Dermis microvascular lymphatic vessel endothelial cell (primary cell): Measurements from ENCODE around the gene EIF4B. TPM values are rescaled to one million over a fixed set of nuclear protein-coding genes. Genes with fewer than 3 reads are reported as not detected.

Experiments
- DNase-seq, 2 donors: peaks; one replicate each; pipeline versions ENCODE4 v3.0.0 to v3.0.0-alpha.2; 2010; ENCODE audit warnings: low read depth in 2 of 2
- total RNA-seq: library from RNA; depleted of rRNA; stranded (reverse); fragments of >200 nt; gene quantifications from 2 replicates; pipeline ENCODE4 v1.2.1, GENCODE V29; 2014

EIF4B gene
- total RNA-seq, 1 donor from 2014 or later: 834 TPM

DNA sequence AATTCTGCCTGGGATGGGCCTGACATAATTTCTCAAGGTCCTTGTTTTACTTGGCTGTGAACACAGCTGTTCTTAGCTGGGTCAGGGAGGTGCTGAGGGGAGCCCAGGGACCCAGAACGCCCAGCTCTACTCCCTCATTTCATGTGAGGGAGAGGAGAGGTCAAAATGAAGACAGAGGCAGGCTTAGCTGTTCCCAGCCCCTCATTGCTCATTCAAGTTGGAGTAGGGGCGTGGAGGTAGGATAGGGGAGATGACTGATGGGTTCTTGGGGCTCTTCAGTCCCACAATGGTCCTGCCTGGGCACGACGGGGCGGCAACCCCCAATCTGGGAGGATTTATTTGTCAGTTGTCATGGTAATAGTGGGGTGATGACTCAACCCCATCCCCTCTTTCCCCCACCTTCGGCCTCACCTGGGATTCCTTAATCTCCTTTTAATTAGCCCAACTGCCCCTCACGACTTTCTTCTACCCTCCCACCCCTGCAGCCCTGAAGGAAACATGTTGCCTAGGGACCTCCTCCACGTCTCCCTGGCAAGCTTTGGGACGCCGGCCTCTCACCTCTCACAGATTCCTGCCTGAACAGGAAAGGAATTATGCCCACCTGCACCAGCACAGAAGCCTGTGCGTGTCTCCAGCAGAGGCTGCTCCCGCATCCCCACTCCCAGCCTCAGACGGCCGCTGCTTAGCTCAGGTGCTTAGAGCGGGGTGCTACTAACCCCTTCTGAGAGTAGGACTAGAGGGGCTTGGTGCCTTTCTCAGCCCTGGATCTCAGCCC lies 62.7 kb downstream of the EIF4B start:
- DNase-seq: no peak

- DNase-seq: no peak
These were observed 63.6 kb downstream of the EIF4B start for GRCh38 chr12:53069621-53070410.

GRCh38 chr12:53070877-53071492 lies 64.7 kb downstream of the EIF4B start:
- DNase-seq: no peak

DNA sequence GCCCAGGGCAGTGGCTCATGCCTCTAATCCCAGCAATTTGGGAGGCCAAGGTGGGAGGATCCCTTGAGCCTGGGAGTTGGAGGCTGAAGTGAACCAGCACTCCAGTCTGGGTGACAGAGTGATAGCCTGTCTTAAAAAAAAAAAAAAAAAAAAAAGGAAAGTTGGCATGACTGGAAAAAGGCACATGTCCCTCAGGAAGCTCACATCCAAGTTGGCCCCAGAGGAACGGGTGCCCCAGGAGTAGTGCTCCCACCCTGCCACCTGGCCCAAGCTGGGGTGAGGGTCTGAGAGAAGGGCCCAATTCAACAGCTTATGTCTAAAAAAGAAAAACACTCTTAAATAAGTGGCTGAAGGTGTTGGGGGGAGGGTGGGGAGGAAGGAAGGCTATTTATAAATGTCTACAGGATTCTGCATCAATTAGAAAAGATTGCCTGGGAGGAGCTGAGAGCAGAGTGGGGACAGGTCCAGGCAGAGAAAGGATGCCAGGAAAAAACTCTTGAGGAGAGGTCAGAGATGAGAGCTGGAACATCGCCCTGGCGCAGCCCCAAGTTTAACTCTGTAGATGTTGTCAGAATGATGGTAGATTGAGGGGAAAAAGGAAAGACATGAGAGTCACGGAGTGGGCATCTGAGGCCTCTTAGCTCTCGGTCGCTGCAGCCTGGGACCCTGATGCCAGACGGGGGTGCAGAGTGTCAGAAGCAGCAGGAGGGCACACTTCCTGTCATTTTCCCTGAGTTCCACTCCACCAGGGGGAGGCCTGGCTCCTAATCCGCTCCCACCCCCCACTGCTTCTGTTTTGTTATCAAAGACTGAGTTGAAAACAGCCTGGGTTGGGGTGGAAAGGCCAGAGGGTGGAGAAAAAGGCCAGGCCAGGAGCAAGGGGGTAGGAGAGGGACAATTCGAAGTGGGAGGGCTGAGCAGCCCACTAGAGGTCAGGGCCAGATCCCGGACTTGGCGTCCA lies 65.6 kb downstream of the EIF4B start:
- no peak for DNase-seq

- no peak for DNase-seq
These were observed 67.6 kb downstream of the EIF4B start for GRCh38 chr12:53073881-53074280.

- DNase-seq: no peak
These were observed 68.2 kb downstream of the EIF4B start for GRCh38 chr12:53074283-53074998.

DNA sequence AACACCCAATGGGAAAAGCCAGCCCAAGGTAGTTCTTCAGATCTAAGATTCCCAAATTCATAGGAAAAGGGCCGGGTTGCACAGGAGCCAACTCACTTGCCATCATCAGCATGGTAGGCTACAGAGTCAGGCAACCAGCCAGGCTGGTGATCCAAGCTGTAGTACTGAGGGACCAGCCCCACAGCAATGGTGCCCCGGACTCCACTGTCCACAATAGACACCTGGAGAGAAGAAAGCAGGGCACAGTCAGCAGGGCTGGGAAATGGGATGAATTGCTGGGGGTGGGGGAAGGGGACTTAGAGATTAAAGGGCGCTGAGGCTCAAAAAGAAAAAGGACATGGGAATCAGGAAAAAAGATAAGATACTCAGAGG lies 68.7 kb downstream of the EIF4B start:
- no peak for DNase-seq

- DNase-seq: no peak
These were observed 70.2 kb downstream of the EIF4B start for GRCh38 chr12:53076461-53076860.

DNA sequence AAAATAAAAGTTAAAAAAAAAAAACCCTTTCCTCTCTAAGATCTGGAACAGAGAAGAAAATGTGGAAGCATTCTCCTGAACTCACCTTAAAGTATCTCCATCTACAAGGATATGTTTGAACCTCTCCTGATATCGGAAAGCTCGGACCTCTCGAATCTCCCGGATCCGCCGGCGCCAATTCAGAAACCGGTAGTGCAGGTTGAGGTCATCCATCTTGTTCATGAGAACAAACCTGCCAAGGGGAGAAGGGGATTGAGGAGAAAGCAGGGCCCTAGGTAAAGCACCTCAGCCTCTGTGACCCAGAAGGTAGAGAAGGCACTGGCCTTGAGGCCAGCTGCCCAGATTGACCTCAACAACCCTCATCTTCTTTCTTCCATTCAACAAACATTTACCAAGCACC lies 70.8 kb downstream of the EIF4B start:
- no peak for DNase-seq

DNA sequence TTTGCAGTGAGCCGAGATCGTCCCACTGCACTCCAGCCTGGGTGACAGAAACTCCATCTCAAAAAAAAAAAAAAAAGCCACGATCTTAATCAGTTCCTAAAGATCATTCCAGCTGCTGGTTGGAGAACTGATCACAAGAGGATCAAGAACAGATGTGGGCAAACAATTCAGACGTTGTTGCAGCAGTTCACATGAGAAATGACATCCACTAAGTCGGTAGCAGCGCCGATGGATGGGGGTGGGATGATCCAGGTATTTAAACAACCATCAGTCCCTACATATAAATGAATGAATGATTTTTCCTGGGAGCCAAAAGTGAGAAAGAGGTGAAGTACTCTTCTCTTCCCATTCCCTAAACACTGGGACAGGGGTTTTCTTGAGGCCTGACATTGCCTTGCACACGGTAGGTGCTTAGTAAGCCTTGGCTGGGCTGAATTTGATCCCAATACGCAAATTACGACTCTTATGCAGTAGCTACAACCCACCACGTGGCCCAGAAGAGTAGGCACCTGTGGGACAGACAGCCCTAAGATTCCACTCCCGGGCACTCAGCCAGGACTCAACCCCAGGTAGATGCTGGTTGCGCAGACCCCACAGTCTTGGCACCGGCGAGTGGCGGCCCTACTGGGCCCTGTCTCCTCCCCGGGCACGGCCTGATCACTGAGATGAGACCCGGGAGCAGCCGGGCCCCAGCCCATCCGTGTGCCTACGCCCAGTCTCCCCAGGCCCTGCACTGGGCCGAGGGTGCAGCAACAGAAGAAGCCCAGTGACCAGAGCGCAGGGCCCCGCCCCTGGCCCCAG lies 72.4 kb downstream of the EIF4B start:
- peak in 1 of 2 donors; percentile 32 for DNase-seq

- DNase-seq: peak; percentile 79 to 98
These were observed 73.2 kb downstream of the EIF4B start, which contains the start of gene SPRYD3 for GRCh38 chr12:53079226-53080117. Gene SPRYD3, minus strand, starts transcription at chr12:53079390. Its CDS starts 57 bp downstream, at chr12:53079333.

- DNase-seq: no peak
These were observed 76.5 kb downstream of the EIF4B start for GRCh38 chr12:53082637-53083175.

DNA sequence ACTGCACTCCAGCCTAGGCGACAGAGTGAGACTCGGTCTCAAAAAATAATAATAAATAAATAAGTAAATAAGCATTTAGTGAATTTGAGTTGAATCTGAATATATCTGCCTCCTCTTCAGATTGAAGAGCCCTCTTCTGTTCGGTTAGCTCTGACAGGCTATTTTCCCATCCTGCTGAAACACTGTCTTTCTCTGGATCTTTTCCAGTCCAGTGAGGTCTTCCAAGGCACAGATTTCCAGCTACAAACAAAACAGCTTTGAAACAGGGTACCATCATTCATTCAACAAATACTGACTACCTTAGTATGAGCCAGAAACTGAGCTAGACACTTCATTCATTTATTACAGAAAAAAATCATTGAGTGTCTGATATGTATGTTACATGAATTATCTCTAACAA lies 80.1 kb downstream of the EIF4B start:
- DNase-seq: no peak

- DNase-seq: no peak
These were observed 83.8 kb downstream of the EIF4B start for GRCh38 chr12:53090105-53090504.

GRCh38 chr12:53090554-53090953 lies 84.3 kb downstream of the EIF4B start:
- no peak for DNase-seq

- DNase-seq: no peak
These were observed 85.5 kb downstream of the EIF4B start for GRCh38 chr12:53091756-53092155.
